ENCODE data around the gene RARRES1. TPM values are rescaled to one million over a fixed set of nuclear protein-coding genes. Genes with fewer than 3 reads are reported as not detected.

Gene RARRES1
- total RNA-seq, 2 donors from 2014 or later = 10.0 to 291 TPM

GRCh38 chr3:158658889-158659288, 73.4 kb downstream of the RARRES1 start:
- Histone ChIP-seq H3K36me3 (peaks cover 77% of the 10 kb centered on the region), H3K9me3 (no peaks in the 10 kb centered on the region), H3K4me1 (no peaks in the 10 kb centered on the region), H3K27ac (no peak overlapping the region), H3K27me3 (no peaks in the 10 kb centered on the region), H3K4me3 (no peak overlapping the region)
- no peak for DNase-seq (ENCODE audit: low spot score)
- TF ChIP-seq CTCF (IDR thresholded peaks at IDR 0.05) = no peak

- Histone ChIP-seq H3K4me3 (no peak overlapping the region), H3K27me3 (no peaks in the 10 kb centered on the region), H3K27ac (no peak overlapping the region), H3K36me3 (peaks cover 57% of the 10 kb centered on the region), H3K4me1 (peaks cover 0 to 3% of the 10 kb centered on the region in 2 donors), H3K9me3 (no peaks in the 10 kb centered on the region)
- no peak for TF ChIP-seq CTCF (IDR thresholded peaks at IDR 0.05)
- no peak for DNase-seq (ENCODE audit: low spot score)
Measured at GRCh38 chr3:158652463-158652862, 79.8 kb downstream of the RARRES1 start.

GRCh38 chr3:158651192-158651591, 81.1 kb downstream of the RARRES1 start:
- DNase-seq (ENCODE audit: low spot score) = no peak
- Histone ChIP-seq H3K36me3 (peaks cover 47% of the 10 kb centered on the region), H3K4me3 (no peak overlapping the region), H3K4me1 (peaks cover 0 to 7% of the 10 kb centered on the region in 2 donors), H3K27ac (no peak overlapping the region), H3K27me3 (no peaks in the 10 kb centered on the region), H3K9me3 (no peaks in the 10 kb centered on the region)
- no peak for TF ChIP-seq CTCF (IDR thresholded peaks at IDR 0.05)

DNA sequence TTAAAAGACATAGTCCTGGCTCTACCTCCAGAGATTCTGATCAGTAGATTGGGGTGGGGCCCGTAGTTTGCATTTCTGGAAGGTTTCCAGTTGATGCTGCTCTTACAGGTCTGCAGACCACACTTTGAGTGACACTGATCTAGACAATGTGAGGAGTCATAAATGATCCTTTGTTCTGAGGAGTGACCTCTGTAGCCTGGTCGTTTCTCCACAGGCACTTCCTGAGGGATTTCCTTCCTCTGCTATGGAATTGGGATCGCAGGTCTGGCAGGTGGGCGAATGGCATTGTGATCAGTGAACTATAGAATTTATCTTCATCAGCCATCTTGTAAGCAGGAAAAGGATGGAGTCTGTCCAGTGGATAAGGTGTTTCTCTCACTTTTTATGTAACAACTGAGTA, 82.5 kb downstream of the RARRES1 start:
- no peak for TF ChIP-seq CTCF (IDR thresholded peaks at IDR 0.05)
- Histone ChIP-seq H3K27ac (no peak overlapping the region), H3K4me3 (no peak overlapping the region), H3K36me3 (peaks cover 34% of the 10 kb centered on the region), H3K4me1 (peaks cover 0 to 19% of the 10 kb centered on the region in 2 donors), H3K27me3 (no peaks in the 10 kb centered on the region), H3K9me3 (no peaks in the 10 kb centered on the region)
- no peak for DNase-seq (ENCODE audit: low spot score)

Other genes with a start within 250 kb of the RARRES1 start
- gene MLF1, start 161.3 kb downstream of the RARRES1 start, total RNA-seq = 100 to 1,000 TPM; 117 to 217 TPM
- 10 to 100 TPM; 27.0 to 54.5 TPM for gene GFM1, start 87.9 kb downstream of the RARRES1 start, total RNA-seq
- 10 to 100 TPM in 1 of 2 donors, 1 to 10 TPM in 1; 7.3 to 20.5 TPM for gene LXN, start 59.8 kb downstream of the RARRES1 start, total RNA-seq
- gene MFSD1, start 69.6 kb upstream of the RARRES1 start, total RNA-seq = 10 to 100 TPM; 43.9 to 45.6 TPM

All from right atrium auricular region (tissue), 2 donors.